ENCODE data around the gene AURKB. TPM values are rescaled to one million over a fixed set of nuclear protein-coding genes. Genes with fewer than 3 reads are reported as not detected.

Gene AURKB
- total and polyA plus RNA-seq, 8 donors = 1.0 to 66.0 (median 9.5) TPM

- H3K27ac ChIP-seq = peak overlapping the region; percentile 69 to 100 (median 99)
- peaks cover 19 to 41% (median 26%) of the 10 kb centered on the region in 4 donors for H3K36me3 ChIP-seq
- H3K4me3 ChIP-seq = no peak overlapping the region
Observed at GRCh38 chr17:8158267-8159031, 51.9 kb downstream of the AURKB start.

GRCh38 chr17:8156246-8156992 lies 54.0 kb downstream of the AURKB start:
- Histone ChIP-seq H3K4me3 (peak overlapping the region; percentile 66 to 91 (median 76)), H3K4me1 (peaks cover 46 to 76% (median 62%) of the 10 kb centered on the region in 4 donors), H3K9me3 (no peaks in the 10 kb centered on the region), H3K27ac (peak overlapping the region; percentile 96 to 100 (median 100)), H3K27me3 (no peaks in the 10 kb centered on the region), H3K36me3 (peaks cover 26 to 43% (median 30%) of the 10 kb centered on the region in 4 donors)
- TF ChIP-seq CTCF (IDR thresholded peaks at IDR 0.05) (peak in 1 of 7 experiments; percentile 20), EP300 (IDR thresholded peaks at IDR 0.05) (peak; percentile 83), POLR2AphosphoS5 (IDR thresholded peaks at IDR 0.05) (peak; percentile 100), POLR2A (IDR thresholded peaks at IDR 0.05) (peak in 3 of 4 donors; percentile 99 to 100 (median 100))
- intact Hi-C loops (cut with DNase I; ENCODE audit: low total_unique reads) = no loop called here
- 0 to 1% (median 1%) methylated on average over 52 to 59 of the region's 59 CpGs for WGBS, 5 donors
- DNase-seq = peak; percentile 100

More at GRCh38 chr17:8158267-8159031, 51.9 kb downstream of the AURKB start:
- no peaks in the 10 kb centered on the region for H3K9me3 ChIP-seq
- TF ChIP-seq EP300 (IDR thresholded peaks at IDR 0.05) = no peak
- TF ChIP-seq POLR2A (IDR thresholded peaks at IDR 0.05) = no peak
- TF ChIP-seq POLR2AphosphoS5 (IDR thresholded peaks at IDR 0.05) = peak; percentile 66 to 84 (median 74)
- TF ChIP-seq CTCF (IDR thresholded peaks at IDR 0.05) = peak in 5 of 7 experiments; percentile 88 to 98 (median 97)
- peaks cover 46 to 72% (median 58%) of the 10 kb centered on the region in 4 donors for H3K4me1 ChIP-seq
- WGBS, 5 donors = 40 to 43% (median 42%) methylated on average over 17 to 20 of the region's 20 CpGs
- intact Hi-C loops (cut with DNase I; ENCODE audit: low total_unique reads) = no loop called here
- H3K27me3 ChIP-seq = no peaks in the 10 kb centered on the region
- peak; percentile 96 to 97 for DNase-seq

GRCh38 chr17:8155996-8156245 lies 54.5 kb downstream of the AURKB start:
- H3K4me1 ChIP-seq = peaks cover 43 to 76% (median 62%) of the 10 kb centered on the region in 4 donors
- 0 to 3% (median 1%) methylated on average over 11 of the region's 11 CpGs for WGBS, 5 donors
- H3K27me3 ChIP-seq = no peaks in the 10 kb centered on the region

More at GRCh38 chr17:8155996-8156245, 54.5 kb downstream of the AURKB start:
- DNase-seq = no peak
- Histone ChIP-seq H3K27ac (peak overlapping the region; percentile 96 to 100 (median 100)), H3K9me3 (no peaks in the 10 kb centered on the region), H3K4me3 (peak overlapping the region; percentile 66 to 91 (median 76)), H3K36me3 (peaks cover 22 to 39% (median 27%) of the 10 kb centered on the region in 4 donors)
- TF ChIP-seq POLR2AphosphoS5 (IDR thresholded peaks at IDR 0.05) = no peak
- TF ChIP-seq CTCF (IDR thresholded peaks at IDR 0.05) = peak in 1 of 7 experiments; percentile 5
- TF ChIP-seq EP300 (IDR thresholded peaks at IDR 0.05) = no peak
- TF ChIP-seq POLR2A (IDR thresholded peaks at IDR 0.05) = no peak
- intact Hi-C loops (cut with DNase I; ENCODE audit: low total_unique reads) = no loop called here
